ENCODE results near the gene MYLK3. TPM values are rescaled to one million over a fixed set of nuclear protein-coding genes. Genes with fewer than 3 reads are reported as not detected.

Gene MYLK3
- total RNA-seq, 1 donor from 2014 or later: 0.23 TPM

GRCh38 chr16:46777804-46778203 is 29.7 kb upstream of the MYLK3 start:
- Mint-ChIP-seq H3K36me3 (ENCODE audit: low read depth) (no peaks in the 10 kb centered on the region), H3K9me3 (peaks cover 5% of the 10 kb centered on the region), H3K27me3 (no peaks in the 10 kb centered on the region), H3K27ac (no peak overlapping the region), H3K4me3 (no peak overlapping the region), H3K4me1 (no peaks in the 10 kb centered on the region)
- intact Hi-C loops (cut with micrococcal nuclease): no loop called here
- no peak for DNase-seq

GRCh38 chr16:46775214-46775613 is 27.1 kb upstream of the MYLK3 start:
- no peaks in the 10 kb centered on the region for H3K4me1 Mint-ChIP-seq
- no peak overlapping the region for H3K4me3 Mint-ChIP-seq
- H3K36me3 Mint-ChIP-seq (ENCODE audit: low read depth): no peaks in the 10 kb centered on the region
- peaks cover 2% of the 10 kb centered on the region for H3K27me3 Mint-ChIP-seq
- H3K27ac Mint-ChIP-seq: no peak overlapping the region
- DNase-seq: no peak
- intact Hi-C loops (cut with micrococcal nuclease): no loop called here
- peaks cover 5% of the 10 kb centered on the region for H3K9me3 Mint-ChIP-seq

GRCh38 chr16:46774743-46775177 is 26.6 kb upstream of the MYLK3 start:
- Mint-ChIP-seq H3K27me3 (peaks cover 2% of the 10 kb centered on the region), H3K27ac (no peak overlapping the region), H3K4me3 (no peak overlapping the region), H3K4me1 (no peaks in the 10 kb centered on the region), H3K36me3 (ENCODE audit: low read depth) (no peaks in the 10 kb centered on the region), H3K9me3 (peaks cover 5% of the 10 kb centered on the region)
- intact Hi-C loops (cut with micrococcal nuclease): no loop called here
- DNase-seq: no peak

DNA sequence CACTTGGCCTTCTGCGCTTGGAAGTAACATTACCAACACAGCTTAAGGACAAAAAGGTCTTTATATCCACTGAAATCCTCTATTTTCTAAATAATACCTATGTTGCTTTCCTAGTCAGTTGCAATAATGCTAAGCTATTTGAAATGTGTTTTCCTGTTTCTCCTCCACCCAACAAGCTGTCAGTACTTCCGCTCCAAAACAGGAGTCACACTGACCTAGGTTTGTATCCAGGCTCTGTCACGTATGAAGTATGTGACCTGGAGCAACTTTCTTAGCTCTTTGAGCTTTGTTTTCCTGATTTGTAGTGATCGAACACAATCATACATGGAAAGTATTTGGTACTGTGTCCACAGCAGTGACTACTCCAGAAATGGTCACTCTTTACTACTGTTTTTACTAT is 24.3 kb upstream of the MYLK3 start:
- Mint-ChIP-seq H3K4me1 (no peaks in the 10 kb centered on the region), H3K36me3 (ENCODE audit: low read depth) (no peaks in the 10 kb centered on the region), H3K9me3 (no peaks in the 10 kb centered on the region), H3K4me3 (no peak overlapping the region), H3K27me3 (peaks cover 5% of the 10 kb centered on the region), H3K27ac (no peak overlapping the region)
- no peak for DNase-seq
- intact Hi-C loops (cut with micrococcal nuclease): no loop called here

DNA sequence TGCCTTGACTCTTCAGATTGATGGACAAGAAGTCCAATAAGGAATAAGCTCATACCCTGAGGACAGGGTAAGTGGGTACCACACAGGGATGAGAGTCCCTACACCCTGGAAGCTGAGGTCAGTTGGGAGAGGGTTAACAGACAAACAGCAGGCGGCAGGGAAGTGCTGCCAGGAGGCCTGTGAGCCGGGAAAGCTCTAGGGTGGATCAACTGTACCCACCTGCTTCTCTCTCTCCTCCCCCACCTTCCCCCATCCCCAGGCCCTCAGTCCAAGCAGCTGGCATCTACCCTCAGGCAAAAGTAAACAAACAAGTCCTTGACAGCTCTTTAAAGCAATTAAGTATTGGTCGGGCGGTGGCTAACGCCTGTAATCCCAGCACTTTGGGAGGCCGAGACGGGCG is 20.7 kb upstream of the MYLK3 start:
- intact Hi-C loops (cut with micrococcal nuclease): no loop called here
- Mint-ChIP-seq H3K27ac (no peak overlapping the region), H3K27me3 (peaks cover 5% of the 10 kb centered on the region), H3K36me3 (ENCODE audit: low read depth) (no peaks in the 10 kb centered on the region), H3K4me3 (no peak overlapping the region), H3K9me3 (no peaks in the 10 kb centered on the region), H3K4me1 (no peaks in the 10 kb centered on the region)
- no peak for DNase-seq

DNA sequence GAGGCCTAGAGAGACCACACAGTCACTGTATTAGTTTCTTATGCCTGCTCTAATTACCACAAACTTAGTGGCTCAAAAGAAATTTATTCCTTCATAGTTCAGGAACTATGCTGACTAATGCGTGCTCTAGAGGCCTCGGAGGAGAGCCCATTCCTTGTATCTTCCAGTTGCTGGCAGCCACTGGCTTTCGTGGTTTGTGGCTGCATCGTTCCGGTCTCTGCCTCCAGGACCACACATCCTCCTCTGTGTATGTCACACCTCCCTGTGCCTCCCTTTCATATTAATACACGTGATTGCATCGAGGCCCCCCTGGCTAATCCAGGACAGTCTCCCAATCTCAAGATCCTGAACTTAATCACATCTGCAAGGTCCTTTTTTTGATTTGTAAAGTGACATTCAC is 16.9 kb upstream of the MYLK3 start:
- intact Hi-C loops (cut with micrococcal nuclease): no loop called here
- no peaks in the 10 kb centered on the region for H3K4me1 Mint-ChIP-seq

GRCh38 chr16:46763147-46763546 is 15.0 kb upstream of the MYLK3 start:
- H3K27ac Mint-ChIP-seq: no peak overlapping the region
- peaks cover 3% of the 10 kb centered on the region for H3K27me3 Mint-ChIP-seq
- intact Hi-C loops (cut with micrococcal nuclease): no loop called here
- DNase-seq: no peak
- H3K4me1 Mint-ChIP-seq: no peaks in the 10 kb centered on the region
- H3K36me3 Mint-ChIP-seq (ENCODE audit: low read depth): no peaks in the 10 kb centered on the region
- H3K4me3 Mint-ChIP-seq: no peak overlapping the region
- H3K9me3 Mint-ChIP-seq: no peaks in the 10 kb centered on the region

More for the DNA sequence above, 16.9 kb upstream of the MYLK3 start:
- DNase-seq: no peak
- H3K27ac Mint-ChIP-seq: no peak overlapping the region
- peaks cover 3% of the 10 kb centered on the region for H3K27me3 Mint-ChIP-seq
- H3K4me3 Mint-ChIP-seq: no peak overlapping the region
- no peaks in the 10 kb centered on the region for H3K9me3 Mint-ChIP-seq
- H3K36me3 Mint-ChIP-seq (ENCODE audit: low read depth): no peaks in the 10 kb centered on the region

DNA sequence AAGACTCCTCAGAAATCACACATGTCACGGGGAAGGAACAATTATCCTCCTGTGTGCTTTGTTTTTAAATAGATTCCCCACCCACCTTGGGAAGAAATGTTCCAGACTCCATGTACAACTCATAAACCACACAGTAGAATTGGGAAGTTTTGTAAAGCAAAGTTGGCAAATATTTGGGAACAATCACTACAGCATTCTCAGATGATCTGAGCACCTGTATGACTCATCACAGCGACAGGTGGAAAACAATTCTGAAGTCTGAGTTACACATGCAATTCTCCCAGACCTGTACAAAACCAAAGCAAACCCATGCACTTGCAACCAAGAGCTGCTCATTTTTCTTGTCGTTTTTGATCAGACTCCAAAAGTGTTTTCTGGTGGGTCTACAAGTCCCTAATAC is 14.4 kb upstream of the MYLK3 start:
- Mint-ChIP-seq H3K27ac (no peak overlapping the region), H3K4me3 (no peak overlapping the region), H3K9me3 (no peaks in the 10 kb centered on the region), H3K36me3 (ENCODE audit: low read depth) (no peaks in the 10 kb centered on the region), H3K27me3 (no peaks in the 10 kb centered on the region), H3K4me1 (no peaks in the 10 kb centered on the region)
- no peak for DNase-seq
- intact Hi-C loops (cut with micrococcal nuclease): no loop called here

DNA sequence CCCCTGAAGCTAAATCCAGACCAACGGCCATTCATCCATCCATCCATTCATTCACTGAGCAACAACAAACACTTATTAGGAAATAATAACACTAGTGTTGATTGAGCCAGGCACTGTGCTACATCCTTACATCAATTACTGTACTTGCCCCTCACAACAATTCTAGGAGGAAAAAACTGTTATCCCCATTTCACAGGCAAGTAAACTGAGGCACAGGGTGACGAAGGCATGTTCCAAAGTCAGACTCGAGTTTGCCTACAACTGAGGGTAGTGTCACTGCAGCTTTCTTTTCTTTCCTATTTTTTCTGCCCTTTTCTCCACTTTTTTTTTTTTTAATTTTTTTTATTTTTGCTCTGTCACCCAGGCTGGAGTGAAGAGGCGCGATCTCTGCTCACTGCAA is 11.2 kb upstream of the MYLK3 start:
- H3K27me3 Mint-ChIP-seq: no peaks in the 10 kb centered on the region
- H3K27ac Mint-ChIP-seq: no peak overlapping the region

DNA sequence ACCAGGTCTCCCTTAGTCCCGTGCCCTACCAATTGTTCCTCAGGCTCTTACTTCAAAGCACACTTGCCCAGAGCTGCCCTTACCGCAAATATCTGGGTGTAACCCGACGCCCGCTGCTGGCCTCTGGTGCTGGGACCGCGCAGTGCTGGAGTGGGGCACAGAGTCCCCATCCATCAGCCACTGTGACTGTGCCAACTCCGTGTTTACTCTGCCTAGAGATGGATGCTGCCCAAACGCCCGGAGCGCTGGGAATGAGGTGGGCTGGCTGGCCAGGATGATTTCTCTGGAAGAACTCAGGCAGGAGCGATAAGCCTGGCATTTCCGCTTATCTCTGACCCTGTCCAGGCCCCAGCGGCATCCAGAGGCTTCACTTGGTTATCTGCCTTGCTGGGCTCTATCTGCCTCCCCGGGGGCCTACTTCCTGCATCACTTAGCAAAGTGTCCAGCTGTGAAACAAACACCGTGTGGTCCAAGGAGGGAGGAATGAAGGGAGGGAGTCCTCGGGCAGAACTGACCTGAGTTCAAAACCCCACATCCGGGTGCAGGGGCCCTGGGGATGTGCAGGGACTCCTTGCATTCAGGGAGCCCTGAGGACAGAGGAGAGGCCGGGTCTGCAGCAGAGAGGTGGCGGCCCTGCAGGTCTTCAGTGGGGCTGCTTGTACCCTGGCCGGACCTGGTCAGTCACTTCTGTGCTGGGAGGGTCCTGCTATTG is 9.4 kb upstream of the MYLK3 start:
- intact Hi-C loops (cut with micrococcal nuclease): no loop called here
- H3K36me3 Mint-ChIP-seq (ENCODE audit: low read depth): no peaks in the 10 kb centered on the region
- H3K9me3 Mint-ChIP-seq: no peaks in the 10 kb centered on the region
- H3K4me1 Mint-ChIP-seq: no peaks in the 10 kb centered on the region
- no peak overlapping the region for H3K27ac Mint-ChIP-seq
- no peak for DNase-seq
- no peaks in the 10 kb centered on the region for H3K27me3 Mint-ChIP-seq
- no peak overlapping the region for H3K4me3 Mint-ChIP-seq

More for the DNA sequence above, 11.2 kb upstream of the MYLK3 start:
- DNase-seq: no peak
- H3K4me3 Mint-ChIP-seq: no peak overlapping the region
- intact Hi-C loops (cut with micrococcal nuclease): no loop called here
- no peaks in the 10 kb centered on the region for H3K36me3 Mint-ChIP-seq (ENCODE audit: low read depth)
- H3K9me3 Mint-ChIP-seq: no peaks in the 10 kb centered on the region
- no peaks in the 10 kb centered on the region for H3K4me1 Mint-ChIP-seq

DNA sequence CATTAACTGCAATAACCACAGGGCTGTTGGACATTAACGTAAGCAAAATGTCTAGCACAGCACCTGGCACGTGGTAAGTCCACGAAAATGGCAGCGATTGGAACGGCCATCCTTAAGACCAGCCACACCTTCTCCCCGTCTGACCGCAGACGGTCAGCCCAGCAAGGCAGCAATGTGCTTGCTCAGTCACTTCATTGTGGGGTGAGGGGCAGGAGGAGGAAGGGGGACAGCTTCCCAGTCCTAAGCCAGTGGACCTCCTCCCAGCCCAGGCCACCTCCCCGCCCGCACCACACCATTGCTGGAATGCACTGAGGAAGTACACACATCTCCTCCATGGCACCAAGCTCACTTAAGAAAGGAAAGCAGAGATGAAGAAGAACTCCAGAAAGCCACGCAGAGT is 8.6 kb upstream of the MYLK3 start:
- no peaks in the 10 kb centered on the region for H3K4me1 Mint-ChIP-seq
- intact Hi-C loops (cut with micrococcal nuclease): no loop called here
- no peak overlapping the region for H3K4me3 Mint-ChIP-seq
- no peaks in the 10 kb centered on the region for H3K9me3 Mint-ChIP-seq
- no peak for DNase-seq
- H3K27ac Mint-ChIP-seq: no peak overlapping the region
- H3K36me3 Mint-ChIP-seq (ENCODE audit: low read depth): no peaks in the 10 kb centered on the region
- H3K27me3 Mint-ChIP-seq: no peaks in the 10 kb centered on the region

DNA sequence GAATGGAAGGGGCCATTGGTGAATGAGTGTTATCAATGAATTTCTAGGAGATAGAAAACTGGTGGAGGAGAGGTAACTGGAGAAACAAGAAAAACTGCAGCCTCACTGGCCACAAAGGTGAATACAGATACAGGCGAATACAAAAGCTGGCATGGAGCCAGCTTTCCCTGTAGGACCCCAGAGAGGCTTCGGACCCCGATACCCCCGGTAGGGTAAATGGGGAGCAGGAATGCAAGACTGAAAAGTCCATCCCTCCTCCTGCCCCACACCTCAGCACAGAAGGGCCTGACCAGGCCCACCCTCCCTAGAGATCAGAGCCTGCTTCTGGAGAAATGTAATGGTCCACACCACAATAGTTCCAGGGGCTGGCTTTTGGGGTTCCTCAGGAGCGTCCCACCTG is 4.9 kb upstream of the MYLK3 start:
- Mint-ChIP-seq H3K27ac (no peak overlapping the region), H3K27me3 (no peaks in the 10 kb centered on the region), H3K4me3 (no peak overlapping the region), H3K9me3 (no peaks in the 10 kb centered on the region), H3K4me1 (no peaks in the 10 kb centered on the region), H3K36me3 (ENCODE audit: low read depth) (no peaks in the 10 kb centered on the region)
- no peak for DNase-seq
- intact Hi-C loops (cut with micrococcal nuclease): no loop called here

DNA sequence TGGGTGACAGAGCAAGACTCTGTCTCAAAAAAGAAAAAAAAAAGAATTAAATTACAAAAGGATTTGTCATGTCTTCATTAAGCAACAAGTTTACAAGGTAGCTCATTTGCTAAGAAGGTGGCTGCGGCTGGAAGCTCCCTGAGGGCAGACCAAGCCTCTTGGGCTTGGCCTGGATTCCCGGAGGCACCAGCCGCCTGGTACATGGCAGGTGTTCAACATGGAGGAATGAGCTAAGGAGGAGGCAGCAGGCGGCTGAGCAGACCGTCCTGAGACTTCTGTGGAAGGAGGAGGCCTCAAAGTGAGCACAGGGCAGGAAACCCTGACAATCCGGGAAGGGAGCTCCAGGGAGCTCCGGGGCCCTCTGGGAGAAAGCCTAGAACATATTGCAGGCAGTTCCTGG is 3.2 kb upstream of the MYLK3 start:
- Mint-ChIP-seq H3K9me3 (no peaks in the 10 kb centered on the region), H3K4me3 (no peak overlapping the region), H3K27me3 (no peaks in the 10 kb centered on the region), H3K27ac (no peak overlapping the region), H3K36me3 (ENCODE audit: low read depth) (no peaks in the 10 kb centered on the region), H3K4me1 (no peaks in the 10 kb centered on the region)
- intact Hi-C loops (cut with micrococcal nuclease): no loop called here
- DNase-seq: no peak

- no peaks in the 10 kb centered on the region for H3K36me3 Mint-ChIP-seq (ENCODE audit: low read depth)
- no peaks in the 10 kb centered on the region for H3K9me3 Mint-ChIP-seq
- no peaks in the 10 kb centered on the region for H3K4me1 Mint-ChIP-seq
- no peak overlapping the region for H3K4me3 Mint-ChIP-seq
- DNase-seq: no peak
- no peak overlapping the region for H3K27ac Mint-ChIP-seq
- H3K27me3 Mint-ChIP-seq: no peaks in the 10 kb centered on the region
- intact Hi-C loops (cut with micrococcal nuclease): no loop called here
These were observed 896 bp upstream of the MYLK3 start for GRCh38 chr16:46748775-46749705.

Measured in activated CD4-positive, alpha-beta T cell treated with anti-CD3 and anti-CD28 coated beads, Interleukin-2, amount 10 ng/mL, durations not matched to agents 24 days and 14 days (primary cell).